ENCODE results near the gene TRIO.

TRIO gene

GRCh38 chr5:14449052-14449661 lies 306.0 kb downstream of the TRIO start:
- no peaks in the 10 kb centered on the region for H3K36me3 ChIP-seq (ENCODE audit: low read length)
- no peaks in the 10 kb centered on the region for H3F3A ChIP-seq (ENCODE audit: insufficient read depth)
- no peak overlapping the region for H2AFZ ChIP-seq (ENCODE audit: low read depth, low read length, severe bottlenecking)
- no peaks in the 10 kb centered on the region for H4K20me1 ChIP-seq (ENCODE audit: low read depth, low read length)
- TF ChIP-seq CTCF (IDR thresholded peaks at IDR 0.05; ENCODE audit: insufficient read depth, low read length, poor library complexity, severe bottlenecking) = no peak
- TF ChIP-seq EZH2phosphoT487 (conservative IDR thresholded peaks at IDR 0.05; ENCODE audit: low read length) = no peak
- H3K9me3 ChIP-seq (ENCODE audit: insufficient read depth, low read length) = no peaks in the 10 kb centered on the region
- no peaks in the 10 kb centered on the region for H3K9me2 ChIP-seq (replicated peaks; ENCODE audit: insufficient read depth, low read length)
- no peaks in the 10 kb centered on the region for H3K27me3 ChIP-seq (ENCODE audit: low read length)
- no peak overlapping the region for H3K4me3 ChIP-seq (ENCODE audit: insufficient read depth, low read length, poor library complexity, severe bottlenecking)
- no peak overlapping the region for H3K27ac ChIP-seq (ENCODE audit: low read depth, low read length)
- H3K4me2 ChIP-seq (ENCODE audit: low read depth, low read length, poor library complexity, severe bottlenecking) = no peak overlapping the region
- H3K9ac ChIP-seq (ENCODE audit: low read length) = no peak overlapping the region
- no peaks in the 10 kb centered on the region for H3K79me2 ChIP-seq (ENCODE audit: insufficient read depth, low read length)

GRCh38 chr5:14450018-14450524 lies 306.9 kb downstream of the TRIO start:
- Histone ChIP-seq H3K4me2 (ENCODE audit: low read depth, low read length, poor library complexity, severe bottlenecking) (no peak overlapping the region), H3K9me2 (replicated peaks; ENCODE audit: insufficient read depth, low read length) (no peaks in the 10 kb centered on the region), H3K27ac (ENCODE audit: low read depth, low read length) (no peak overlapping the region), H3K36me3 (ENCODE audit: low read length) (no peaks in the 10 kb centered on the region), H3K4me3 (ENCODE audit: insufficient read depth, low read length, poor library complexity, severe bottlenecking) (no peak overlapping the region), H2AFZ (ENCODE audit: low read depth, low read length, severe bottlenecking) (no peak overlapping the region), H3K9me3 (ENCODE audit: insufficient read depth, low read length) (no peaks in the 10 kb centered on the region), H3F3A (ENCODE audit: insufficient read depth) (no peaks in the 10 kb centered on the region), H3K9ac (ENCODE audit: low read length) (no peak overlapping the region), H3K79me2 (ENCODE audit: insufficient read depth, low read length) (no peaks in the 10 kb centered on the region), H3K27me3 (ENCODE audit: low read length) (no peaks in the 10 kb centered on the region), H4K20me1 (ENCODE audit: low read depth, low read length) (no peaks in the 10 kb centered on the region)
- TF ChIP-seq EZH2phosphoT487 (conservative IDR thresholded peaks at IDR 0.05; ENCODE audit: low read length) (no peak), CTCF (IDR thresholded peaks at IDR 0.05; ENCODE audit: insufficient read depth, low read length, poor library complexity, severe bottlenecking) (no peak)

- Histone ChIP-seq H3K9me3 (ENCODE audit: insufficient read depth, low read length) (no peaks in the 10 kb centered on the region), H3K4me3 (ENCODE audit: insufficient read depth, low read length, poor library complexity, severe bottlenecking) (no peak overlapping the region), H3K27ac (ENCODE audit: low read depth, low read length) (no peak overlapping the region), H3F3A (ENCODE audit: insufficient read depth) (no peaks in the 10 kb centered on the region), H3K4me2 (ENCODE audit: low read depth, low read length, poor library complexity, severe bottlenecking) (no peak overlapping the region), H4K20me1 (ENCODE audit: low read depth, low read length) (no peaks in the 10 kb centered on the region), H3K9me2 (replicated peaks; ENCODE audit: insufficient read depth, low read length) (no peaks in the 10 kb centered on the region), H3K9ac (ENCODE audit: low read length) (no peak overlapping the region), H3K36me3 (ENCODE audit: low read length) (no peaks in the 10 kb centered on the region), H3K27me3 (ENCODE audit: low read length) (no peaks in the 10 kb centered on the region), H3K79me2 (ENCODE audit: insufficient read depth, low read length) (no peaks in the 10 kb centered on the region), H2AFZ (ENCODE audit: low read depth, low read length, severe bottlenecking) (no peak overlapping the region)
- no peak for TF ChIP-seq EZH2phosphoT487 (conservative IDR thresholded peaks at IDR 0.05; ENCODE audit: low read length)
- TF ChIP-seq CTCF (IDR thresholded peaks at IDR 0.05; ENCODE audit: insufficient read depth, low read length, poor library complexity, severe bottlenecking) = no peak
Measured at GRCh38 chr5:14450742-14451141, 307.6 kb downstream of the TRIO start.
